B cell (primary cell): ENCODE results near the gene HEBP1. TPM values are rescaled to one million over a fixed set of nuclear protein-coding genes. Genes with fewer than 3 reads are reported as not detected.

Experiments
- ATAC-seq: fragments of 200-7000 bp; cut with Tn5 transposase; one replicate; pipeline ENCODE4 v1.10.0; 2021; ENCODE audit warnings: low read depth, mild to moderate bottlenecking, moderate number of reproducible peaks, moderate library complexity
- CTCF ChIA-PET: fragments of 350-600 bp; sonication (Branson Sonifier 250); formaldehyde crosslinking; loops from one replicate; lab custom pipeline; 2021; ENCODE audit warnings: antibody characterized with exemption, inconsistent platforms; lab: Charles Lee
- POLR2A ChIA-PET: fragments of 350-600 bp; sonication (Branson Sonifier 250); formaldehyde crosslinking; loops from one replicate; lab custom pipeline; 2021; ENCODE audit warnings: antibody characterized with exemption; lab: Charles Lee
- DNase-seq: peaks from one replicate; pipeline ENCODE4 v3.0.0; 2013
- H2AFZ ChIP-seq: 2 replicates; pipeline ENCODE4 v1.6.1; 2012; ENCODE audit warnings: mild to moderate bottlenecking, low read depth, low read length; ENCODE audit not compliant: insufficient read depth, poor library complexity, severe bottlenecking
- H3K27ac ChIP-seq, 2 donors: 1 replicate in 1 of 2; 2 replicates in 1 of 2; pipeline ENCODE4 v1.5.1; 2012 to 2013; ENCODE audit warnings: low read length in 2 of 2, mild to moderate bottlenecking in 2 of 2, moderate library complexity in 1 of 2
- H3K27me3 ChIP-seq, 4 experiments: fragments of 200-600 bp in 1 of 4; sonication (generic) in 1 of 4; replicated peaks in 1 of 4; 1 replicate in 2 of 4; 2 replicates in 2 of 4; pipeline versions ENCODE4 v1.6.1 to v1.7.0; 2013 to 2016; ENCODE audit warnings: low read length in 3 of 4, mild to moderate bottlenecking in 2 of 4, mixed read lengths in 1 of 4, moderate library complexity in 1 of 4; ENCODE audit not compliant: insufficient read depth in 4 of 4, control insufficient read depth in 3 of 4; ENCODE audit errors: control extremely low read depth in 1 of 4
- H3K36me3 ChIP-seq, 2 experiments: replicated peaks in 1 of 2; 1 replicate in 1 of 2; 2 replicates in 1 of 2; pipeline versions ENCODE4 v1.6.1 to v1.7.1; 2013; ENCODE audit warnings: low read length in 1 of 2; ENCODE audit not compliant: insufficient read depth in 2 of 2, control insufficient read depth in 1 of 2; ENCODE audit errors: control extremely low read depth in 1 of 2, extremely low read depth in 1 of 2
- H3K4me1 ChIP-seq, 2 donors: fragments of 200-600 bp in 1 of 2; sonication (generic) in 1 of 2; 1 replicate in 1 of 2; 2 replicates in 1 of 2; pipeline versions ENCODE4 v1.5.1 to v1.6.1; 2013 to 2017; ENCODE audit warnings: low read length in 2 of 2; ENCODE audit not compliant: control insufficient read depth in 2 of 2, insufficient read depth in 2 of 2
- H3K4me2 ChIP-seq: replicated peaks from 2 replicates; pipeline ENCODE3; 2012; ENCODE audit warnings: mild to moderate bottlenecking, low read depth, low read length; ENCODE audit not compliant: poor library complexity, severe bottlenecking
- H3K4me3 ChIP-seq, 5 experiments: fragments of 200-600 bp in 1 of 5; sonication (generic) in 1 of 5; 1 replicate in 3 of 5; 2 replicates in 2 of 5; pipeline versions ENCODE4 v1.5.1 to v1.7.0; 2011 to 2016; ENCODE audit warnings: low read length in 4 of 5, mild to moderate bottlenecking in 4 of 5, low read depth in 2 of 5, control low read depth in 1 of 5, moderate library complexity in 1 of 5; ENCODE audit not compliant: insufficient read depth in 1 of 5; ENCODE audit errors: control extremely low read depth in 1 of 5, extremely low read depth in 1 of 5
- H3K79me2 ChIP-seq: fragments of 200-600 bp; sonication (generic); one replicate; pipeline ENCODE4 v1.6.0; 2016; ENCODE audit warnings: low read length; ENCODE audit not compliant: control insufficient read depth, insufficient read depth
- H3K9ac ChIP-seq: fragments of 200-600 bp; sonication (generic); 2 replicates; pipeline ENCODE4 v1.6.1; 2017; ENCODE audit warnings: mild to moderate bottlenecking, low read length, moderate library complexity
- H3K9me3 ChIP-seq, 3 donors: one replicate each; pipeline versions ENCODE4 v1.6.1 to v1.7.1; 2013; ENCODE audit warnings: low read length in 2 of 3; ENCODE audit not compliant: control insufficient read depth in 2 of 3, insufficient read depth in 1 of 3; ENCODE audit errors: control extremely low read depth in 1 of 3
- H4K20me1 ChIP-seq: 2 replicates; pipeline ENCODE4 v1.6.0; 2012; ENCODE audit warnings: mild to moderate bottlenecking, low read length; ENCODE audit not compliant: insufficient read depth, control insufficient read depth, poor library complexity, severe bottlenecking
- H3K27ac Mint-ChIP-seq: one replicate; pipeline ENCODE4 v1.8.0; 2021; ENCODE audit warnings: mixed read lengths
- H3K27me3 Mint-ChIP-seq: one replicate; pipeline ENCODE4 v1.8.0; 2021; ENCODE audit warnings: mixed read lengths
- H3K4me1 Mint-ChIP-seq: one replicate; pipeline ENCODE4 v1.8.0; 2021; ENCODE audit warnings: mixed read lengths
- H3K4me3 Mint-ChIP-seq: one replicate; pipeline ENCODE4 v1.8.0; 2021; ENCODE audit warnings: mixed read lengths
- H3K9me3 Mint-ChIP-seq: one replicate; pipeline ENCODE4 v1.8.0; 2022; ENCODE audit warnings: mixed read lengths; ENCODE audit not compliant: insufficient read depth
- EZH2 ChIP-seq: IDR thresholded peaks from 2 replicates; pipeline ENCODE4 v1.6.1; 2012; ENCODE audit warnings: borderline replicate concordance, low read depth, mild to moderate bottlenecking, moderate library complexity, low read length; ENCODE audit not compliant: insufficient read depth, poor library complexity, severe bottlenecking
- WGBS: methylation state at CpG from one replicate; pipeline ENCODE4 v1.1.5; 2013; ENCODE audit warnings: missing lambda C conversion rate; ENCODE audit not compliant: insufficient coverage; 5-methylcytosine and 5-hydroxymethylcytosine counted together
- intact Hi-C: fragments of 100-400 bp; cut with micrococcal nuclease; formaldehyde crosslinking; loops from one replicate; pipeline ENCODE4 v1.10.0; 2022
- polyA plus RNA-seq: library from polyadenylated mRNA; depleted of rRNA; stranded (reverse); fragments of >200 nt; gene quantifications from 2 replicates; pipeline ENCODE4 v1.2.3, GENCODE V29; 2012
- small RNA-seq: library from RNA; depleted of rRNA; stranded (forward); fragments of <200 nt; gene quantifications from one replicate; pipeline ENCODE3, GENCODE V24; 2012; ENCODE audit warnings: low replicate concordance, low read depth; ENCODE audit not compliant: insufficient read length
- total RNA-seq, 2 donors: library from RNA; stranded (reverse); fragments of 120-200 nt in 1 of 2; gene quantifications; 1 replicate in 1 of 2; 2 replicates in 1 of 2; pipeline versions ENCODE4 v1.2.3 to v1.2.4, GENCODE V29; 2013 to 2022
- TF ChIP-seq, protein P1 (sequence below): fragments of 200-600 bp; IDR thresholded peaks from one replicate; pipeline ENCODE4 v1.8.0; 2022; ENCODE audit warnings: antibody characterized with exemption, mild to moderate bottlenecking

The HEBP1 gene
- total and polyA plus RNA-seq, 2 donors (not counting 1 experiment from before 2014, with no cell fraction given), result 6.0 to 14.5 TPM

DNA sequence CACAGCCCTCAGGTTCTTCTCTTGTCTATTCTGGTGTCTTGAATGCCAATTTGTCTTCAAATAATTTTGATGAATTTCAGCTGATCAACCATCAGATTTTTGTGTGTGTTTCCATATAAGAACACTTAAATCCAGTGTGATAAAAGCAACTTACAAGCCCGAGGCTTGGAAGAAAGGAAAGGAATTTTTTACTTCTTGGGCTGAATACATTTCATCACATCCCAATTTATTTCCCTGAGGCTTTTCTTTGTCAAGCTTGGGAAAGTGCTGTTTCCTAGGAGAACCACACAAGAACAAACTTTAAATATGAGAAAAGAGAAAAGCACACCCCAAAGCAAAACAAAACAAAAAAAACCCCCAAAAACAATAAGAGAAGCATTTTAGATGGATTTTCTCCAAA lies 74.7 kb downstream of the HEBP1 start:
- H3K9me3 Mint-ChIP-seq, result no peaks in the 10 kb centered on the region
- Histone ChIP-seq H3K4me3 (no peak overlapping the region), H4K20me1 (no peaks in the 10 kb centered on the region), H3K27ac (no peak overlapping the region), H3K36me3 (no peaks in the 10 kb centered on the region), H3K4me1 (no peaks in the 10 kb centered on the region), H3K9ac (no peak overlapping the region), H3K79me2 (no peaks in the 10 kb centered on the region), H3K27me3 (no peaks in the 10 kb centered on the region), H2AFZ (no peak overlapping the region), H3K4me2 (no peak overlapping the region), H3K9me3 (peaks cover 0 to 4% (median 0%) of the 10 kb centered on the region in 3 donors)
- no peak for DNase-seq
- H3K27ac Mint-ChIP-seq, result no peak overlapping the region
- intact Hi-C loops, result no loop called here
- POLR2A ChIA-PET, result no interaction called here
- no CpG with 5 or more reads among the region's 1 CpG for WGBS
- H3K4me1 Mint-ChIP-seq, result no peaks in the 10 kb centered on the region
- CTCF ChIA-PET, result interaction anchor here (1.2 kb wide), 1 partner anchor 9 kb away, joined by 3 read pairs; no protein-coding TSS in a partner anchor
- peaks cover 12% of the 10 kb centered on the region for H3K27me3 Mint-ChIP-seq
- TF ChIP-seq, protein P1, sequence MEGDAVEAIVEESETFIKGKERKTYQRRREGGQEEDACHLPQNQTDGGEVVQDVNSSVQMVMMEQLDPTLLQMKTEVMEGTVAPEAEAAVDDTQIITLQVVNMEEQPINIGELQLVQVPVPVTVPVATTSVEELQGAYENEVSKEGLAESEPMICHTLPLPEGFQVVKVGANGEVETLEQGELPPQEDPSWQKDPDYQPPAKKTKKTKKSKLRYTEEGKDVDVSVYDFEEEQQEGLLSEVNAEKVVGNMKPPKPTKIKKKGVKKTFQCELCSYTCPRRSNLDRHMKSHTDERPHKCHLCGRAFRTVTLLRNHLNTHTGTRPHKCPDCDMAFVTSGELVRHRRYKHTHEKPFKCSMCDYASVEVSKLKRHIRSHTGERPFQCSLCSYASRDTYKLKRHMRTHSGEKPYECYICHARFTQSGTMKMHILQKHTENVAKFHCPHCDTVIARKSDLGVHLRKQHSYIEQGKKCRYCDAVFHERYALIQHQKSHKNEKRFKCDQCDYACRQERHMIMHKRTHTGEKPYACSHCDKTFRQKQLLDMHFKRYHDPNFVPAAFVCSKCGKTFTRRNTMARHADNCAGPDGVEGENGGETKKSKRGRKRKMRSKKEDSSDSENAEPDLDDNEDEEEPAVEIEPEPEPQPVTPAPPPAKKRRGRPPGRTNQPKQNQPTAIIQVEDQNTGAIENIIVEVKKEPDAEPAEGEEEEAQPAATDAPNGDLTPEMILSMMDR, result no peak
- TF ChIP-seq EZH2, result no peak
- ATAC-seq, result no peak
- no peak overlapping the region for H3K4me3 Mint-ChIP-seq

Small RNAs within 50 kb of the gene (small RNA-seq; reads per million reads assigned to genes)
- 0.95 reads per million for gene RF00604

Other genes starting within 250 kb of the HEBP1 start
- 3.7 and 4.7 TPM in 2 replicates for gene APOLD1, start 214.6 kb downstream of the HEBP1 start, total RNA-seq
- 0.63 and 1.5 TPM in 2 replicates for gene APOLD1, start 214.6 kb downstream of the HEBP1 start, polyA plus RNA-seq
- gene DDX47, start 186.9 kb downstream of the HEBP1 start, total RNA-seq, result 89.1 and 93.7 TPM in 2 replicates
- gene DDX47, start 186.9 kb downstream of the HEBP1 start, polyA plus RNA-seq, result 50.1 and 125 TPM in 2 replicates
- not detected in 2 replicates for gene GPRC5A, start 108.7 kb downstream of the HEBP1 start, total RNA-seq
- 0.01 TPM in 1 of 2 replicates, not detected in the other for gene GPRC5A, start 108.7 kb downstream of the HEBP1 start, polyA plus RNA-seq
- 0.47 and 0.92 TPM in 2 replicates for gene GPRC5D, start 48.1 kb downstream of the HEBP1 start, total RNA-seq
- 6.4 and 7.7 TPM in 2 replicates for gene GPRC5D, start 48.1 kb downstream of the HEBP1 start, polyA plus RNA-seq
- 7.7 and 8.2 TPM in 2 replicates for gene FAM234B, start 44.1 kb upstream of the HEBP1 start, total RNA-seq
- 2.6 and 2.7 TPM in 2 replicates for gene FAM234B, start 44.1 kb upstream of the HEBP1 start, polyA plus RNA-seq
- not detected in 2 replicates for gene GSG1, start 103.4 kb upstream of the HEBP1 start, total RNA-seq
- not detected in 2 replicates for gene GSG1, start 103.4 kb upstream of the HEBP1 start, polyA plus RNA-seq
- gene EMP1, start 196.5 kb upstream of the HEBP1 start, total RNA-seq, result 0.64 and 0.83 TPM in 2 replicates
- 0.07 and 0.88 TPM in 2 replicates for gene EMP1, start 196.5 kb upstream of the HEBP1 start, polyA plus RNA-seq